Pancreas (tissue), 10 donors: ENCODE data around the gene DCP2. TPM values are rescaled to one million over a fixed set of nuclear protein-coding genes. Genes with fewer than 3 reads are reported as not detected.

Experiments used
- ATAC-seq, 4 donors: fragments of 200-7000 bp; cut with Tn5 transposase; one replicate each; pipeline versions ENCODE4 v1.8.0 to v1.9.1; 2020; ENCODE audit warnings: mild to moderate bottlenecking in 4 of 4, moderate library complexity in 4 of 4
- DNase-seq, 6 donors: peaks; one replicate each; pipeline ENCODE4 v3.0.0-alpha.2; 2020
- FAIRE-seq: peaks from 2 replicates; lab custom pipeline; 2012; peaks lifted over from hg19 to GRCh38; lab: Jason Lieb, UNC
- H3K27ac ChIP-seq, 4 donors: fragments of 200-600 bp; sonication (generic); 1 replicate in 3 of 4; 2 replicates in 1 of 4; pipeline versions ENCODE4 v1.5.0 to v1.8.0; 2020
- H3K27me3 ChIP-seq, 4 donors: fragments of 200-600 bp; one replicate each; pipeline ENCODE4 v1.8.0; 2021
- H3K36me3 ChIP-seq, 3 donors: fragments of 200-600 bp; sonication (generic) in 1 of 3; one replicate each; pipeline versions ENCODE4 v1.5.0 to v1.8.0; 2020 to 2021
- H3K4me1 ChIP-seq, 3 donors: fragments of 200-600 bp; one replicate each; pipeline ENCODE4 v1.8.0; 2021
- H3K4me3 ChIP-seq, 4 donors: fragments of 200-600 bp; sonication (generic) in 2 of 4; one replicate each; pipeline versions ENCODE4 v1.5.0 to v1.8.0; 2020 to 2021
- H3K9me3 ChIP-seq, 4 donors: fragments of 200-600 bp; one replicate each; pipeline ENCODE4 v1.8.0; 2021
- WGBS, 2 donors: extraction: QIAGEN DNeasy Blood & Tissue Kit; methylation state at CpG; one replicate each; pipeline ENCODE4 v1.1.7; 2013; 5-methylcytosine and 5-hydroxymethylcytosine counted together
- intact Hi-C, 3 donors: fragments of 100-400 bp; cut with DNase I; formaldehyde crosslinking; loops; one replicate each; pipeline versions ENCODE4 v1.11.1 to v1.14.2; 2022
- polyA plus RNA-seq, 2 donors: library from polyadenylated mRNA; stranded (reverse); fragments of 200-250 nt; gene quantifications; one replicate each; pipeline ENCODE4 v1.2.3, GENCODE V29; 2013
- total RNA-seq, 6 donors: library from RNA; stranded (reverse); fragmentation: NEBNext Ultra II Directional in 4 of 6; extraction: Animal tissue kit (Norgen Biotek cat#: 25700) in 4 of 6; gene quantifications; one replicate each; pipeline versions ENCODE4 v1.2.1 to v1.2.4, GENCODE V29; 2021 to 2023
- TF ChIP-seq, protein P1 (sequence below), 4 donors: fragments of 200-600 bp; sonication (generic) in 3 of 4; IDR thresholded peaks; one replicate each; pipeline versions ENCODE4 v1.5.0 to v1.8.0; 2021; ENCODE audit warnings: antibody characterized with exemption in 4 of 4
- donor health status: healthy with polysubstance abuse.
- donor health status: DM: no; HTN: no; CAD: no; lungs with moderate emphysema.
- donor health status: DM: no; HTN: no; CAD: no.
- donor health status: control.
- donor health status: control.
- donor health status: Bipolar disorder and iron deficiency.
- donor health status: DM: yes; HTN: yes; CAD: no.
- donor health status: DM: no; HTN: no; CAD: no.
- donor health status: DM: no; HTN: no; CAD: no.
- donor health status: DM: yes; HTN: yes; CAD: no.

The DCP2 gene
- total and polyA plus RNA-seq, 8 donors = 2.7 to 28.3 (median 11.5) TPM

DNA sequence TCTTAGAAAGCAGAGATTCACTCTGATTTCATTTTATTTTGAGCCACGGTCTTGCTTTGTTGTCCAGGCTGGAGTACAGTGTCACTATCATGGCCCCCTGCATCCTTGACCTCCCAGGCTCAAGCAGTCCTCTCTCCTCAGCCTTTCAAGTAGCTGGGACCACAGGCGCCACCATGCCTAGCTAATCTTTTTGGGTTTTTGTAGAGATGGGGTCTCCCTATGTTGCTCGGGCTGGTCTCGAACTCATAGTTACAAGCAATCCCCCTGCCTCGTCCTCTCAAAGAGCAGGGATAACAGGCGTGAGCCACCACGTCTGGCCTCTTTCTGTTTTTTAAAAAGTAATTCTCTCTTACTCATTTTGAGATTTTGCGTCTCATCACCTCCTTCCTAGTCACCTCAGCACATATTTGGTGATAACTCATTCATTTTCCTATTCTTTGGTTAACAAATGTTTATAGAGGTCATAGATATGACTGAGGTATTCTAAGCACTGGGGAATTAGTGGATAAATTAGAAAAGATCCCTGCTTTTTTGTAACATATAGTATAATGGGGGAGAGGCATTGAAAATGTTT is 10.8 kb upstream of the DCP2 start:
- no peak overlapping the region for H3K27ac ChIP-seq
- FAIRE-seq (no peak), DNase-seq (no peak), ATAC-seq (no peak)
- H3K27me3 ChIP-seq = no peaks in the 10 kb centered on the region
- TF ChIP-seq, protein P1, sequence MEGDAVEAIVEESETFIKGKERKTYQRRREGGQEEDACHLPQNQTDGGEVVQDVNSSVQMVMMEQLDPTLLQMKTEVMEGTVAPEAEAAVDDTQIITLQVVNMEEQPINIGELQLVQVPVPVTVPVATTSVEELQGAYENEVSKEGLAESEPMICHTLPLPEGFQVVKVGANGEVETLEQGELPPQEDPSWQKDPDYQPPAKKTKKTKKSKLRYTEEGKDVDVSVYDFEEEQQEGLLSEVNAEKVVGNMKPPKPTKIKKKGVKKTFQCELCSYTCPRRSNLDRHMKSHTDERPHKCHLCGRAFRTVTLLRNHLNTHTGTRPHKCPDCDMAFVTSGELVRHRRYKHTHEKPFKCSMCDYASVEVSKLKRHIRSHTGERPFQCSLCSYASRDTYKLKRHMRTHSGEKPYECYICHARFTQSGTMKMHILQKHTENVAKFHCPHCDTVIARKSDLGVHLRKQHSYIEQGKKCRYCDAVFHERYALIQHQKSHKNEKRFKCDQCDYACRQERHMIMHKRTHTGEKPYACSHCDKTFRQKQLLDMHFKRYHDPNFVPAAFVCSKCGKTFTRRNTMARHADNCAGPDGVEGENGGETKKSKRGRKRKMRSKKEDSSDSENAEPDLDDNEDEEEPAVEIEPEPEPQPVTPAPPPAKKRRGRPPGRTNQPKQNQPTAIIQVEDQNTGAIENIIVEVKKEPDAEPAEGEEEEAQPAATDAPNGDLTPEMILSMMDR (IDR thresholded peaks at IDR 0.05) = no peak
- no peaks in the 10 kb centered on the region for H3K4me1 ChIP-seq
- no peak overlapping the region for H3K4me3 ChIP-seq
- no peaks in the 10 kb centered on the region for H3K9me3 ChIP-seq
- intact Hi-C loops = no loop called here
- 79 to 82% methylated on average over 8 of the region's 8 CpGs for WGBS, 2 donors
- H3K36me3 ChIP-seq = no peaks in the 10 kb centered on the region

DNA sequence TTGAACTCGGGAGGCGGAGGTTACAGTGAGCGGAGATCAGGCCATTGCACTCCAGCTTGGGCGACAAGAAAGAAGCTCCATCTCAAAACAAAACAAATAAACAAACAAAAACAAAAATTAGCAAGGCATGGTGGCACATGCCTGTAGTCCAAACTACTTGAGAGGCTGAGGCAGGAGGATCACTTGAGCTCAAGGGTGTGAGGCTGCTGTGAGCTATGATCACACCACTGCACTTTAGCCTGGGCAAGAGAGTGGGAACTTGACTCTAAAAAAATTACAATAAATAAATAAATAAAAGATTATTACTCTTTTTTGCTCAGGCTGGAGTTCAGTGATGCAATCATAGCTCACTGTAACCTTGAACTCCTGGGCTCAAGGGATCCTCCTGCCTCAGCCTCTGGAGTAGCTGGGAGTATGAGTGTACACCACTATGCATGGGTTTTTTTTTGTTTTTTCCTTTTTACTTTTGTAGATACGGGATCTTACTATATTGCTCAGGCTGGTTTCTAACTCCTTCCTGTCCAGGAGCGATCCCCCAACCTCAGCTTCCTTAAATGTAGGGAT is 9.0 kb upstream of the DCP2 start:
- ATAC-seq (no peak), FAIRE-seq (no peak), DNase-seq (no peak)
- 83 to 98% methylated on average over 6 of the region's 6 CpGs for WGBS, 2 donors
- Histone ChIP-seq H3K4me1 (no peaks in the 10 kb centered on the region), H3K9me3 (no peaks in the 10 kb centered on the region), H3K36me3 (no peaks in the 10 kb centered on the region), H3K4me3 (no peak overlapping the region), H3K27me3 (no peaks in the 10 kb centered on the region), H3K27ac (no peak overlapping the region)
- intact Hi-C loops = no loop called here
- TF ChIP-seq, protein P1 (IDR thresholded peaks at IDR 0.05) = no peak

DNA sequence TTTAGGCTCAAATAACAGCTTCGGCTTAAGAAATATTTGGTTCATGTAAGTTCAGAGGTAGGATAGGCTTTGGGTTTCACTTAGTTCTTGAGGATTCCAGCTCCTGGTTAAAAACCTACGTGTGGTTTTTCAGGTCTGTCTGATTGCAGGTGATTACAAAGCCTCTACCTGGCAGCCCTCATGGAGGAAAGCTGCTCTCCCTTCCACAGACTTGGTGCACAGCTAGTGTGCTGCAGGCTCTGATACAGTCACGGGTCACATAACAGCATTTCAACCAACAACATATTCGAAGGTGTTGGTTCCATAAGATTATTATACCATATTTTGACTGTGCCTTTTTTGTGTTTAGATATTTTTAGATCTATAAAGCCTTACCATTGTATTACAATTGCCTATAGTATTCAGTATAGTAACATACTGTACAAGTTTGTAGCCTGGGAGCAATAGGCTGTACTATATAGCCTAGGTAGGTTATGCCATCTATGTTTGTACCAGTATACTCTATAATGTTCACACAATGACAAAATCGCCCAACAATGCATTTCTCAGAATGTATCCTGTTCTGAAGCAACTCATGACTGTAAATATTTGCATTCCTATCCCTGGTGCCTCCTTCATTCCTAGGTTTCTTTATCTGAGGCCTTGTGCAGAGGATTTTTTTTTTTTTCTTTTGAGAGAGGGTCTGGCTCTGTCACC is 8.0 kb upstream of the DCP2 start:
- H3K4me1 ChIP-seq = no peaks in the 10 kb centered on the region
- no peak overlapping the region for H3K27ac ChIP-seq
- H3K4me3 ChIP-seq = no peak overlapping the region
- FAIRE-seq (no peak), DNase-seq (no peak), ATAC-seq (no peak)
- TF ChIP-seq, protein P1 (IDR thresholded peaks at IDR 0.05) = no peak
- no peaks in the 10 kb centered on the region for H3K36me3 ChIP-seq
- no peaks in the 10 kb centered on the region for H3K27me3 ChIP-seq
- H3K9me3 ChIP-seq = no peaks in the 10 kb centered on the region
- 60 to 63% methylated on average over 5 of the region's 5 CpGs for WGBS, 2 donors
- intact Hi-C loops = no loop called here

DNA sequence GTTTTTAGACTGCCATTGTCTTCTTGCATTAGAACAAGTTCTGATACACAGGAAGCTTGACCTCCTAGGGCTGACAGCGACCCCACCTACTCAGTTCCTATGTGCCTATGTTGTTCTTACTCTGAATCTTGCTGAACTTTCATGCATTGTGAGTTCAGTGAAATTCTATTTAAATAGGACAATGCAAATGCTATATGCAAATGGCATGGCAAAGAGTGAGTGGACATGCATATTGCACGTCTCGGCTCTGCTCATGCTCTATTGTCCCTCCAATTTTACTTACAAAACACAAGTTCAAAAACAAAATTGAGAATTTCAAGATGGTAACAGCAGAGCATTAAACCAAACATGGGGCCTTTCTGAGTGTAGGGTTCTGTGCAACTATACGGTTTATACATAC is 5.3 kb upstream of the DCP2 start:
- H3K27ac ChIP-seq = no peak overlapping the region
- no peak overlapping the region for H3K4me3 ChIP-seq
- DNase-seq = no peak
- intact Hi-C loops = no loop called here
- TF ChIP-seq, protein P1 (IDR thresholded peaks at IDR 0.05) = no peak
- no peak for ATAC-seq
- H3K4me1 ChIP-seq = no peaks in the 10 kb centered on the region
- FAIRE-seq = no peak
- no peaks in the 10 kb centered on the region for H3K9me3 ChIP-seq
- no peaks in the 10 kb centered on the region for H3K27me3 ChIP-seq
- H3K36me3 ChIP-seq = no peaks in the 10 kb centered on the region
- 89 to 91% methylated on average over 4 of the region's 4 CpGs for WGBS, 2 donors

DNA sequence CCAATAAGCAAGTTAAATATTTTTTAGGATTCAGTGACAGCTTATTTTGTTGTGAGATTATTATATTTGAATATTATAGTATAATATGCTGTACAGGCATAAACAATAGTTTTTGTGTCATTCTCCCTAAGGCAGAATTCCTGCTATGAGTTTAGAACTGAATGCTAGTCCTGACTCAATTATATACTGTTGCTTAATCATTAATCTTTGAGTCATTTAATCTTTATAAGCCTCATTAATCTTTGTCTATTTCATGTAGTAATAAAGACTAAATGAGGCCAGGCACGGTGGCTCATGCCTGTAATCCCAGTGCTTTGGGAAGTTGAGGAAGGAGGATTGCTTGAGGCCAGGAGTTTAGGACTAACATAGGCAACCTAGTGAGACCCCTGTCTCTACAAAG is 3.6 kb upstream of the DCP2 start:
- no peaks in the 10 kb centered on the region for H3K36me3 ChIP-seq
- 32 to 41% methylated on average over 1 of the region's 1 CpG for WGBS, 2 donors
- H3K27me3 ChIP-seq = no peaks in the 10 kb centered on the region
- DNase-seq (no peak), FAIRE-seq (no peak), ATAC-seq (no peak)
- H3K4me3 ChIP-seq = no peak overlapping the region
- H3K27ac ChIP-seq = no peak overlapping the region
- intact Hi-C loops = no loop called here
- TF ChIP-seq, protein P1 (IDR thresholded peaks at IDR 0.05) = no peak
- H3K4me1 ChIP-seq = peaks cover 0 to 2% (median 0%) of the 10 kb centered on the region in 3 donors
- no peaks in the 10 kb centered on the region for H3K9me3 ChIP-seq
